H1 (cell line): ENCODE measurements around the gene STXBP6. TPM values are rescaled to one million over a fixed set of nuclear protein-coding genes. Genes with fewer than 3 reads are reported as not detected.

Experiments used
- CTCF ChIA-PET: fragments of 300-600 bp; sonication (Branson Sonifier 250); formaldehyde crosslinking; loops from one replicate; lab custom pipeline; 2021; ENCODE audit not compliant: partially characterized antibody; lab: Charles Lee
- POLR2A ChIA-PET: fragments of 300-600 bp; sonication (Branson Sonifier 250); formaldehyde crosslinking; loops from one replicate; lab custom pipeline; 2021; ENCODE audit warnings: inconsistent platforms; ENCODE audit not compliant: partially characterized antibody; lab: Charles Lee
- DNase-seq, 2 experiments: peaks; one replicate each; pipeline versions ENCODE4 v3.0.0 to v3.0.0-alpha.2; 2010 to 2022; ENCODE audit warnings: low spot score in 2 of 2, low read depth in 1 of 2, mixed read lengths in 1 of 2
- FAIRE-seq: peaks from 2 replicates; lab custom pipeline; 2011; peaks lifted over from hg19 to GRCh38; lab: Jason Lieb, UNC
- H2AFZ ChIP-seq: 2 replicates; pipeline ENCODE4 v1.8.1; 2012; ENCODE audit warnings: low read length, inconsistent platforms
- H2AK5ac ChIP-seq: 2 replicates; pipeline ENCODE4 v1.6.1; 2013; ENCODE audit warnings: low read depth, low read length
- H2BK120ac ChIP-seq: replicated peaks from 2 replicates; pipeline ENCODE3; 2013; ENCODE audit warnings: low read depth, low read length, inconsistent platforms
- H2BK12ac ChIP-seq: 2 replicates; pipeline ENCODE4 v1.6.1; 2013; ENCODE audit warnings: low read depth, low read length
- H2BK15ac ChIP-seq: 2 replicates; pipeline ENCODE4 v1.6.1; 2013; ENCODE audit warnings: low read length
- H2BK20ac ChIP-seq: 2 replicates; pipeline ENCODE4 v1.6.1; 2013; ENCODE audit warnings: low read length
- H2BK5ac ChIP-seq: 2 replicates; pipeline ENCODE4 v1.6.1; 2013; ENCODE audit warnings: low read depth, low read length
- H3K14ac ChIP-seq: 2 replicates; pipeline ENCODE4 v1.6.1; 2013; ENCODE audit warnings: inconsistent platforms; ENCODE audit not compliant: insufficient read length
- H3K18ac ChIP-seq: 2 replicates; pipeline ENCODE4 v1.6.1; 2013; ENCODE audit warnings: low read length; ENCODE audit errors: extremely low read depth
- H3K23ac ChIP-seq: 2 replicates; pipeline ENCODE4 v1.6.1; 2013; ENCODE audit warnings: inconsistent platforms; ENCODE audit not compliant: insufficient read length
- H3K23me2 ChIP-seq: 2 replicates; pipeline ENCODE4 v1.6.1; 2013; ENCODE audit warnings: low read depth, low read length
- H3K27ac ChIP-seq: 2 replicates; pipeline ENCODE4 v1.6.1; 2011; ENCODE audit warnings: low read depth, low read length, inconsistent platforms
- H3K27me3 ChIP-seq, 4 experiments: replicated peaks in 1 of 4; 1 replicate in 1 of 4; 2 replicates in 3 of 4; pipeline versions ENCODE4 v1.6.1 to v1.8.1; 2011 to 2013; ENCODE audit warnings: low read length in 3 of 4, mild to moderate bottlenecking in 3 of 4, inconsistent platforms in 2 of 4, mixed read lengths in 2 of 4, moderate library complexity in 1 of 4; ENCODE audit not compliant: control insufficient read depth in 3 of 4, insufficient read depth in 3 of 4; ENCODE audit errors: extremely low read depth in 1 of 4
- H3K36me3 ChIP-seq, 4 experiments: 2 replicates each; pipeline versions ENCODE4 v1.6.1 to v1.8.1; 2011 to 2013; ENCODE audit warnings: mild to moderate bottlenecking in 4 of 4, low read length in 3 of 4, moderate library complexity in 2 of 4, control low read depth in 1 of 4, inconsistent platforms in 1 of 4; ENCODE audit not compliant: insufficient read depth in 4 of 4, control insufficient read depth in 2 of 4
- H3K4ac ChIP-seq: replicated peaks from 2 replicates; pipeline ENCODE3; 2013; ENCODE audit warnings: low read length, low read depth, mixed read lengths, inconsistent platforms; ENCODE audit not compliant: insufficient read length
- H3K4me1 ChIP-seq, 4 experiments: replicated peaks in 1 of 4; 1 replicate in 1 of 4; 2 replicates in 3 of 4; pipeline versions ENCODE4 v1.6.1 to v1.8.1; 2011 to 2013; ENCODE audit warnings: low read length in 3 of 4, inconsistent platforms in 2 of 4, mixed read lengths in 1 of 4; ENCODE audit not compliant: insufficient read depth in 4 of 4, control insufficient read depth in 3 of 4
- H3K4me2 ChIP-seq, 2 experiments: 2 replicates each; pipeline versions ENCODE4 v1.6.1 to v1.8.1; 2011 to 2013; ENCODE audit warnings: low read depth in 2 of 2, low read length in 2 of 2, control low read depth in 1 of 2, inconsistent platforms in 1 of 2, mild to moderate bottlenecking in 1 of 2; ENCODE audit not compliant: insufficient read depth in 1 of 2
- H3K4me3 ChIP-seq, 4 experiments: fragments of 200-600, 300-600 bp in 1 of 4; sonication (generic), shearing (Covaris generic), sonication (Bioruptor Twin) in 1 of 4; 2 replicates each; pipeline versions ENCODE4 v1.5.1 to v1.8.1; 2011 to 2016; ENCODE audit warnings: low read length in 4 of 4, low read depth in 3 of 4, control low read depth in 2 of 4, inconsistent platforms in 2 of 4, mild to moderate bottlenecking in 2 of 4, mixed read lengths in 1 of 4, moderate library complexity in 1 of 4; ENCODE audit not compliant: insufficient read depth in 2 of 4; ENCODE audit errors: extremely low read depth in 1 of 4
- H3K56ac ChIP-seq: replicated peaks from 2 replicates; pipeline ENCODE3; 2013; ENCODE audit warnings: low read depth, mild to moderate bottlenecking, mixed read lengths, low read length, inconsistent platforms; ENCODE audit not compliant: insufficient read length
- H3K79me1 ChIP-seq: 2 replicates; pipeline ENCODE4 v1.6.1; 2013; ENCODE audit warnings: low read depth, low read length, control low read depth
- H3K79me2 ChIP-seq, 2 experiments: 2 replicates each; pipeline versions ENCODE4 v1.6.1 to v1.8.1; 2012 to 2013; ENCODE audit warnings: low read length in 2 of 2, mild to moderate bottlenecking in 2 of 2, inconsistent platforms in 1 of 2; ENCODE audit not compliant: insufficient read depth in 2 of 2, control insufficient read depth in 1 of 2
- H3K9ac ChIP-seq, 4 experiments: replicated peaks in 1 of 4; 1 replicate in 1 of 4; 2 replicates in 3 of 4; pipeline versions ENCODE4 v1.6.1 to v1.8.1; 2011 to 2013; ENCODE audit warnings: low read depth in 3 of 4, low read length in 3 of 4, control low read depth in 2 of 4, mild to moderate bottlenecking in 2 of 4, moderate library complexity in 2 of 4, inconsistent platforms in 1 of 4; ENCODE audit errors: extremely low read depth in 1 of 4
- H3K9me3 ChIP-seq, 2 experiments: 2 replicates each; pipeline versions ENCODE4 v1.6.1 to v1.8.1; 2012 to 2013; ENCODE audit warnings: mild to moderate bottlenecking in 2 of 2, moderate library complexity in 2 of 2, control low read depth in 1 of 2, inconsistent platforms in 1 of 2, low read depth in 1 of 2, low read length in 1 of 2, mixed read lengths in 1 of 2; ENCODE audit not compliant: insufficient read depth in 2 of 2
- H4K20me1 ChIP-seq, 2 experiments: replicated peaks in 1 of 2; 2 replicates each; pipeline versions ENCODE3 to v1.8.1; 2011 to 2013; ENCODE audit warnings: inconsistent platforms in 2 of 2, low read length in 2 of 2, mild to moderate bottlenecking in 1 of 2; ENCODE audit not compliant: insufficient read depth in 2 of 2, control insufficient read depth in 1 of 2
- H4K5ac ChIP-seq: 2 replicates; pipeline ENCODE4 v1.6.1; 2013; ENCODE audit warnings: low read length, low read depth, mixed read lengths, inconsistent platforms; ENCODE audit not compliant: insufficient read length
- H4K8ac ChIP-seq: 2 replicates; pipeline ENCODE4 v1.8.0; 2013; ENCODE audit warnings: mild to moderate bottlenecking, moderate library complexity, low read length, inconsistent platforms; ENCODE audit not compliant: insufficient read depth; ENCODE audit errors: extremely low read depth
- H4K91ac ChIP-seq: replicated peaks from 2 replicates; pipeline ENCODE3; 2013; ENCODE audit warnings: low read length, mixed read lengths, inconsistent platforms; ENCODE audit not compliant: insufficient read length
- CREB1 ChIP-seq: IDR thresholded peaks from 2 replicates; pipeline ENCODE4 v1.6.1; 2012; ENCODE audit warnings: inconsistent platforms
- RBBP5 ChIP-seq: IDR thresholded peaks from 2 replicates; pipeline ENCODE4 v1.7.1; 2012; ENCODE audit warnings: low read depth, mild to moderate bottlenecking, inconsistent platforms, low read length, moderate library complexity, borderline replicate concordance
- RNF2 ChIP-seq: fragments of 200-900, 300-1000 bp; sonication (generic); IDR thresholded peaks from 2 replicates; pipeline ENCODE4 v1.7.1; 2016; ENCODE audit warnings: borderline replicate concordance, low read depth, mild to moderate bottlenecking, antibody characterized with exemption, low read length; ENCODE audit not compliant: poor library complexity, severe bottlenecking; ENCODE audit errors: missing control alignments
- WGBS, 2 experiments: shearing (Covaris generic) in 1 of 2; methylation state at CpG; one replicate each; pipeline versions ENCODE4 v1.1.6 to v1.1.7; 2013 to 2015; ENCODE audit warnings: low lambda C conversion rate in 2 of 2, mixed read lengths in 2 of 2, inconsistent platforms in 1 of 2, low coverage in 1 of 2, missing lambda C conversion rate in 1 of 2; ENCODE audit not compliant: insufficient replicate concordance in 2 of 2, insufficient coverage in 1 of 2, insufficient read length in 1 of 2; ENCODE audit errors: extremely low coverage in 1 of 2, missing lambda C conversion rate in 1 of 2; 5-methylcytosine and 5-hydroxymethylcytosine counted together
- polyA plus RNA-seq, 7 experiments: library from polyadenylated mRNA; depleted of rRNA in 3 of 7; stranded (reverse) in 5 of 7; unstranded in 2 of 7; fragments of >200 nt in 5 of 7; fragments of 200-250 nt in 2 of 7; gene quantifications; 1 replicate in 5 of 7; 2 replicates in 1 of 7; 4 replicates in 1 of 7; pipeline versions ENCODE4 v1.2.1 to v1.2.3, GENCODE V29; 2011 to 2013; ENCODE audit warnings: missing spikeins in 2 of 7, mixed read lengths in 2 of 7
- total RNA-seq: library from RNA; stranded (reverse); fragmentation: NEBNext Ultra II Directional; extraction: Animal tissue kit (Norgen Biotek cat#: 25700); gene quantifications from 2 replicates; pipeline ENCODE4 v1.2.1, GENCODE V29; 2021

STXBP6 gene
- total and polyA plus RNA-seq, 2 of the 8 experiments (the other 6 are each of a cell fraction or from before 2014, with no cell fraction given): 9.4 to 18.1 TPM

- H3K4me1 ChIP-seq: peaks cover 0 to 18% (median 11%) of the 10 kb centered on the region in 4 experiments; a peak in 6 of 7 replicates
- FAIRE-seq (no peak), DNase-seq (no peak)
- no peaks in the 10 kb centered on the region for H3K27me3 ChIP-seq
- no peak overlapping the region for H3K4ac ChIP-seq
- no peaks in the 10 kb centered on the region for H3K79me1 ChIP-seq
- H2BK20ac ChIP-seq: no peak overlapping the region
- H2BK5ac ChIP-seq: no peak overlapping the region
- no peak overlapping the region for H4K91ac ChIP-seq
- H3K27ac ChIP-seq: no peak overlapping the region
- no peak overlapping the region for H3K4me2 ChIP-seq
- H2AK5ac ChIP-seq: no peak overlapping the region
- H4K20me1 ChIP-seq: no peaks in the 10 kb centered on the region
- H2BK120ac ChIP-seq: no peak overlapping the region
- no peak overlapping the region for H3K4me3 ChIP-seq
- no peaks in the 10 kb centered on the region for H3K9me3 ChIP-seq
- no peak overlapping the region for H3K56ac ChIP-seq
- ChIA-PET POLR2A (no interaction called here), CTCF (interaction anchor here (1.1 to 2.4 kb wide), 2 partner anchors 9 to 17 kb away, joined by 5 to 7 read pairs; no protein-coding TSS in a partner anchor)
- H3K79me2 ChIP-seq: no peaks in the 10 kb centered on the region
- no peaks in the 10 kb centered on the region for H3K23me2 ChIP-seq
- no peak overlapping the region for H2BK12ac ChIP-seq
- no peak overlapping the region for H3K9ac ChIP-seq
- 85% methylated on average over 2 of the region's 2 CpGs; no CpG with 5 or more reads in 1 of the 2 experiments for WGBS, 2 experiments
- H3K14ac ChIP-seq: no peak overlapping the region
- H3K23ac ChIP-seq: no peak overlapping the region
- H2BK15ac ChIP-seq: no peak overlapping the region
- H4K8ac ChIP-seq: no peak overlapping the region
- no peak overlapping the region for H3K18ac ChIP-seq
- H2AFZ ChIP-seq: no peak overlapping the region
- H4K5ac ChIP-seq: no peak overlapping the region
- H3K36me3 ChIP-seq: no peaks in the 10 kb centered on the region
- TF ChIP-seq CREB1 (no peak), RNF2 (no peak), RBBP5 (no peak)
Observed at GRCh38 chr14:24853446-24853845, 196.5 kb downstream of the STXBP6 start.
